ENCODE data around the gene RPS14.

The RPS14 gene

DNA sequence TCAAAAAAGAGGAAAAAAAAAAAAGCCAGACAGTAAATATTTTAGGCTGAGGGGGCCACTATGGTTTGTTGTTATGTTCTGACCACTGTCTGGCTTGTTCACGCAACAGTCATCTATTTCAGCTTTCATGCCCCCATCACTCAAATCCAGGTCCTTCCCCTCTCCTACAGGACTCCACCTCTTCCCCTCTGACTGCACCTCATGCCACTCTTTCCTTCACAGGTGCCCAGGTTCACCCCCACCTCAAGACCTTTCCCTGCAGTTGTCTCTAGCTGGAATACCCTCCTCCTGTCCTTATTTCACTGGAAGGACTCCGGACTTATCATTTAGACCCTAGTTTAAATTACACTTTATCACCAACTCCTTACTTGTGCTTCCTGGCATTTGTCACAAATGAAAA lies 3.5 kb downstream of the RPS14 start:
- Histone ChIP-seq H3K4me1 (ENCODE audit: control insufficient read depth in 1 of 2, insufficient read depth in 2 of 2, low read length in 2 of 2) (peaks cover 0 to 3% of the 10 kb centered on the region in 2 experiments), H3K14ac (ENCODE audit: low read length) (no peak overlapping the region), H3K79me1 (ENCODE audit: low read length) (peaks cover 10% of the 10 kb centered on the region), H3K9ac (ENCODE audit: low read length) (no peak overlapping the region), H3K4me3 (ENCODE audit: low read depth, low read length) (no peak overlapping the region), H4K12ac (ENCODE audit: low read depth, low read length) (no peak overlapping the region), H2BK5ac (ENCODE audit: low read depth, low read length, poor library complexity) (no peak overlapping the region), H3K27me3 (ENCODE audit: insufficient read depth, low read length) (no peaks in the 10 kb centered on the region), H2BK12ac (ENCODE audit: low read length) (no peak overlapping the region), H2AFZ (ENCODE audit: insufficient read depth, low read length, poor library complexity) (no peak overlapping the region), H3K9me3 (ENCODE audit: insufficient read depth, low read depth, low read length) (no peaks in the 10 kb centered on the region), H3K4ac (ENCODE audit: low read depth, low read length) (no peak overlapping the region), H2BK120ac (ENCODE audit: insufficient read depth, low read length, poor library complexity) (no peak overlapping the region), H2AK5ac (ENCODE audit: low read length) (no peak overlapping the region), H3K79me2 (ENCODE audit: control insufficient read depth, insufficient read depth, low read length, poor library complexity) (peaks cover 13% of the 10 kb centered on the region), H3K36me3 (ENCODE audit: control insufficient read depth in 1 of 2, insufficient read depth in 2 of 2, low read length in 2 of 2) (peaks cover 43 to 51% of the 10 kb centered on the region in 2 experiments), H4K91ac (ENCODE audit: low read depth, low read length) (no peak overlapping the region), H3K18ac (ENCODE audit: low read length) (no peak overlapping the region), H3K27ac (ENCODE audit: low read depth, low read length) (no peak overlapping the region), H3K23ac (ENCODE audit: low read length) (no peak overlapping the region), H4K8ac (ENCODE audit: low read depth, low read length) (no peak overlapping the region), H3K4me2 (ENCODE audit: low read length) (no peak overlapping the region)
- WGBS (ENCODE audit: extremely low coverage, insufficient coverage, insufficient read length), result no CpG with 5 or more reads among the region's 2 CpGs
- no peak for DNase-seq

DNA sequence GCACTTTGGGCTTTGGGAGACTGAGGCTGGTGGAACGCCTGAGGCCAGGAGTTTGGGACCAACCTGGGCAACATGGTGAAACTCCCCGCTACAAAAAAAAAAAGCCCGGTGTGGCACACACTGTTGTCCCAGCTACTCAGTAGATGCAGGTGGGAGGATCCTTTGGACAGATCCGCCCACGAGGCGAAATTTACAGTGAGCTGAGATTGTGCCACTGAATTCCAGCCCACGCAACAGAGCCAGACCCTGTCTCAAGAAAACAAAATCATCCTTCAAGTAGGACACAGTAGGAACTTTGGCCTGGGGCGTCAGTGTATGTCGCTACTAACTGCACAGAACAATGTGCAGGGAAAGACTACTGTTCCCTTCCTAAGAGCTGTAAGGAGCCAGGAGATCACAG lies 4.8 kb downstream of the RPS14 start:
- H3K9ac ChIP-seq (ENCODE audit: low read length), result no peak overlapping the region

DNA sequence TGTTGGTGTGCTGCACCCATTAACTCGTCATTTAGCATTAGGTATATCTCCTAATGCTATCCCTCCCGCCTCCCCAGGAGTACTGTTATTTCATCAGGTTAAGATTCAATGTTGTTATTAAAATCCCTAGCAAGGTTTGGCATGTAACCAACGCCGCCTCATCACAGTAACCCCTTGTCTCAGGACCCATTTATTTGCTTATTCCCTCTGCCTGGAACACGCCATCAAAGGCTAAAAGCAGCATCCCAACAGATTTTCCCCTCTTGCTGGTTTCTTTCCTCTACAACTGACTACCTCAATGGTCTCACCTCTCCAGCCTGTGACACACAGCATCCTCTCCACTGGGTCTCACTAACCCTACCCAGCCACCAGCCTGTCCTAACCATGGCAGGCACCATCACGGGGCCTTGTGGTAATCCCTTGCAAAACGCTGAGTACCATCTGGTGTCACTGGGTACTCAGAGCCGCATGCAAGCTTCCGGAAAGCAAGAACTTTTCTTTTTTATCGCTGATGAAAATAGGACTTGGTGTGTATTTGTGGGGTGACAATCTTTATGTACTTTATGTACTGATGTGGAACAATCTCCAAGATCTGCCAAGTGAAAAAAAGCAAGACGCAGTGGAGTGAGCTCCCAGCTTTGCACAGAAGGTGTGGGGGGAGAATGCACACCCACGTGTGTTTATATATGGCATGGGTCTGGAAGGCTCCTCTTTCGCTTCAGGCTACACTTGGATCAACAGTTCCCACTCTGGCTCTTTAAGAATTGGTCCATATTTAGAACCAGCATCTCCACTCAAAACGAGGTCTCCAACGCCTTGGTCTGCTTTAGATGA lies 6.1 kb downstream of the RPS14 start:
- no peak overlapping the region for H3K27ac ChIP-seq (ENCODE audit: low read depth, low read length)
- no peak overlapping the region for H3K9ac ChIP-seq (ENCODE audit: low read length)
- H3K9me3 ChIP-seq (ENCODE audit: insufficient read depth, low read depth, low read length), result no peaks in the 10 kb centered on the region
- DNase-seq, result no peak
- no peak overlapping the region for H2BK120ac ChIP-seq (ENCODE audit: insufficient read depth, low read length, poor library complexity)
- no peak overlapping the region for H2AK5ac ChIP-seq (ENCODE audit: low read length)
- H3K23ac ChIP-seq (ENCODE audit: low read length), result no peak overlapping the region
- no peak overlapping the region for H4K8ac ChIP-seq (ENCODE audit: low read depth, low read length)
- H3K4me2 ChIP-seq (ENCODE audit: low read length), result no peak overlapping the region
- H4K91ac ChIP-seq (ENCODE audit: low read depth, low read length), result no peak overlapping the region
- peaks cover 43 to 51% of the 10 kb centered on the region in 2 experiments for H3K36me3 ChIP-seq (ENCODE audit: control insufficient read depth in 1 of 2, insufficient read depth in 2 of 2, low read length in 2 of 2)
- no peak overlapping the region for H3K14ac ChIP-seq (ENCODE audit: low read length)
- H2BK12ac ChIP-seq (ENCODE audit: low read length), result no peak overlapping the region
- H3K4me1 ChIP-seq (ENCODE audit: control insufficient read depth in 1 of 2, insufficient read depth in 2 of 2, low read length in 2 of 2), result peaks cover 0 to 2% of the 10 kb centered on the region in 2 experiments
- H4K12ac ChIP-seq (ENCODE audit: low read depth, low read length), result no peak overlapping the region
- H2BK5ac ChIP-seq (ENCODE audit: low read depth, low read length, poor library complexity), result no peak overlapping the region
- no peak overlapping the region for H2AFZ ChIP-seq (ENCODE audit: insufficient read depth, low read length, poor library complexity)
- H3K18ac ChIP-seq (ENCODE audit: low read length), result no peak overlapping the region
- no peaks in the 10 kb centered on the region for H3K27me3 ChIP-seq (ENCODE audit: insufficient read depth, low read length)
- WGBS (ENCODE audit: extremely low coverage, insufficient coverage, insufficient read length), result no CpG with 5 or more reads among the region's 15 CpGs
- no peak overlapping the region for H3K4ac ChIP-seq (ENCODE audit: low read depth, low read length)
- no peaks in the 10 kb centered on the region for H3K79me1 ChIP-seq (ENCODE audit: low read length)
- peaks cover 1% of the 10 kb centered on the region for H3K79me2 ChIP-seq (ENCODE audit: control insufficient read depth, insufficient read depth, low read length, poor library complexity)
- H3K4me3 ChIP-seq (ENCODE audit: low read depth, low read length), result no peak overlapping the region

More for the DNA sequence above, 4.8 kb downstream of the RPS14 start:
- Histone ChIP-seq H3K23ac (ENCODE audit: low read length) (no peak overlapping the region), H3K14ac (ENCODE audit: low read length) (no peak overlapping the region), H3K4me1 (ENCODE audit: control insufficient read depth in 1 of 2, insufficient read depth in 2 of 2, low read length in 2 of 2) (peaks cover 0 to 3% of the 10 kb centered on the region in 2 experiments), H3K4me3 (ENCODE audit: low read depth, low read length) (no peak overlapping the region), H3K18ac (ENCODE audit: low read length) (no peak overlapping the region), H2BK12ac (ENCODE audit: low read length) (no peak overlapping the region), H4K91ac (ENCODE audit: low read depth, low read length) (no peak overlapping the region), H3K4me2 (ENCODE audit: low read length) (no peak overlapping the region), H3K79me2 (ENCODE audit: control insufficient read depth, insufficient read depth, low read length, poor library complexity) (peaks cover 13% of the 10 kb centered on the region), H3K79me1 (ENCODE audit: low read length) (peaks cover 10% of the 10 kb centered on the region), H3K4ac (ENCODE audit: low read depth, low read length) (no peak overlapping the region), H2AK5ac (ENCODE audit: low read length) (no peak overlapping the region), H2BK5ac (ENCODE audit: low read depth, low read length, poor library complexity) (no peak overlapping the region), H2BK120ac (ENCODE audit: insufficient read depth, low read length, poor library complexity) (no peak overlapping the region), H3K36me3 (ENCODE audit: control insufficient read depth in 1 of 2, insufficient read depth in 2 of 2, low read length in 2 of 2) (peaks cover 43 to 51% of the 10 kb centered on the region in 2 experiments), H4K12ac (ENCODE audit: low read depth, low read length) (no peak overlapping the region), H3K27me3 (ENCODE audit: insufficient read depth, low read length) (no peaks in the 10 kb centered on the region), H4K8ac (ENCODE audit: low read depth, low read length) (no peak overlapping the region), H3K27ac (ENCODE audit: low read depth, low read length) (no peak overlapping the region), H2AFZ (ENCODE audit: insufficient read depth, low read length, poor library complexity) (no peak overlapping the region), H3K9me3 (ENCODE audit: insufficient read depth, low read depth, low read length) (no peaks in the 10 kb centered on the region)
- DNase-seq, result no peak
- no CpG with 5 or more reads among the region's 9 CpGs for WGBS (ENCODE audit: extremely low coverage, insufficient coverage, insufficient read length)

DNA sequence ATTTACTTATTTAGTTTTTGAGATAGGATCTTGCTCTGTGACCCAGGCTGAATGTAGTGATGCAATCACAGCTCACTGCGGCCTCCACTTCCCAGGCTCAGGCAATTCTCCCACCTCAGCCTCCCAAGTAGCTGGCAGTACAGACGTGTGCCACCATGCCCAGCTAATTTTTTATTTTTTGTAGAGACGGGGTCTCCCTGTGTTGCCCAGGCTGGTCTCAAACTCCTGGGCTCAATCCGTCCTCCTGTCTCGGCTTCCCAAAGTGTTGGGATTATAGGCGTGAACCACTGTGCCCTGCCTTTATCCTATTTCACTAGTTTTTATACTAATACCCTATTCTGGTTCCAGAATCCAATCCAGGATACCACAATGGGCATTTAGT lies 6.8 kb downstream of the RPS14 start:
- no peak for DNase-seq
- H3K27ac ChIP-seq (ENCODE audit: low read depth, low read length), result no peak overlapping the region
- no peak overlapping the region for H3K4me3 ChIP-seq (ENCODE audit: low read depth, low read length)
- H2BK12ac ChIP-seq (ENCODE audit: low read length), result no peak overlapping the region
- no peaks in the 10 kb centered on the region for H3K27me3 ChIP-seq (ENCODE audit: insufficient read depth, low read length)
- H3K9me3 ChIP-seq (ENCODE audit: insufficient read depth, low read depth, low read length), result no peaks in the 10 kb centered on the region
- H4K8ac ChIP-seq (ENCODE audit: low read depth, low read length), result no peak overlapping the region
- H3K23ac ChIP-seq (ENCODE audit: low read length), result no peak overlapping the region
- no peak overlapping the region for H4K91ac ChIP-seq (ENCODE audit: low read depth, low read length)
- no peak overlapping the region for H2AFZ ChIP-seq (ENCODE audit: insufficient read depth, low read length, poor library complexity)
- H4K12ac ChIP-seq (ENCODE audit: low read depth, low read length), result no peak overlapping the region
- no peaks in the 10 kb centered on the region for H3K79me1 ChIP-seq (ENCODE audit: low read length)
- H3K14ac ChIP-seq (ENCODE audit: low read length), result no peak overlapping the region
- no CpG with 5 or more reads among the region's 6 CpGs for WGBS (ENCODE audit: extremely low coverage, insufficient coverage, insufficient read length)
- H3K36me3 ChIP-seq (ENCODE audit: control insufficient read depth in 1 of 2, insufficient read depth in 2 of 2, low read length in 2 of 2), result peaks cover 43 to 48% of the 10 kb centered on the region in 2 experiments
- no peak overlapping the region for H3K4ac ChIP-seq (ENCODE audit: low read depth, low read length)
- H3K4me2 ChIP-seq (ENCODE audit: low read length), result no peak overlapping the region
- no peaks in the 10 kb centered on the region for H3K79me2 ChIP-seq (ENCODE audit: control insufficient read depth, insufficient read depth, low read length, poor library complexity)
- H3K18ac ChIP-seq (ENCODE audit: low read length), result no peak overlapping the region
- H3K9ac ChIP-seq (ENCODE audit: low read length), result no peak overlapping the region
- H3K4me1 ChIP-seq (ENCODE audit: control insufficient read depth in 1 of 2, insufficient read depth in 2 of 2, low read length in 2 of 2), result no peaks in the 10 kb centered on the region
- no peak overlapping the region for H2AK5ac ChIP-seq (ENCODE audit: low read length)
- no peak overlapping the region for H2BK5ac ChIP-seq (ENCODE audit: low read depth, low read length, poor library complexity)
- H2BK120ac ChIP-seq (ENCODE audit: insufficient read depth, low read length, poor library complexity), result no peak overlapping the region

Data from trophoblast cell (in vitro differentiated cells and primary cell).